ENCODE results near the gene TTLL9.

Gene TTLL9

GRCh38 chr20:31843881-31844280 is 26.6 kb upstream of the TTLL9 start:
- TF ChIP-seq POLR2AphosphoS5 (IDR thresholded peaks at IDR 0.05; ENCODE audit: low read depth, low read length) = no peak
- TF ChIP-seq PAX5 (IDR thresholded peaks at IDR 0.05; ENCODE audit: insufficient read depth, low read length, severe bottlenecking) = no peak
- no peak for TF ChIP-seq POLR2A (IDR thresholded peaks at IDR 0.05; ENCODE audit: low read depth, low read length)
- DNase-seq (ENCODE audit: insufficient read length, low spot score) (no peak), FAIRE-seq (no peak)

DNA sequence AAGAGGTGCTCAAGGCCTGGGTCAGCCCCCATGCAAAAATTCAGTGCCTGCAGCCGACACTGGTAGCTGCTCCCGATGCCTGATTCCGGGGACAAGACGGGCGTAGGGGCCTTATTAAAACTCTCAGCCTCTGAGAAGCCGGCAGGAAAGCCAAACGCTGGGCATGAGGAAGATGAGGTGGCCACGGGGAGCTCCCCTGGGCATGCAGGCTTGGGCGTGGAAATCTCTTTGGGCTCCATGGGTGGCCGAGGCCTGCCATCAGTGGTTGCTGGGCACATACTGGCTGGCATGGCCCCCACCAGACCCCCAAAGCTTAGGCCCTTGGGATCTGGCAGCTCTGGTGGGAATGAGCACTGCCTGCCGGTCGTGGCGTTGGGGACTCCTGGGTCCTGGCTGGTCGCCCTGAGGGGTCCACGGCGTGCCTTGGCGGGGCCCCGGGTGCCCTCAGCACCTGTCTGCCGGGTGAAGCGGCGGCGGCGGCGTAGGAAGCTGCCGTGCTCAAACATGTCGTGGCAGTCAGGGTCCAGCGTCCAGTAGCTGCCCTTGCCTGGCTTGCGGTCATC is 25.6 kb upstream of the TTLL9 start:
- TF ChIP-seq POU2F2 (IDR thresholded peaks at IDR 0.05; ENCODE audit: low read depth, low read length) = no peak
- no peak for TF ChIP-seq PAX5 (IDR thresholded peaks at IDR 0.05; ENCODE audit: insufficient read depth, low read length, severe bottlenecking)
- no peak for TF ChIP-seq POLR2A (IDR thresholded peaks at IDR 0.05; ENCODE audit: low read depth, low read length)
- TF ChIP-seq TAF1 (IDR thresholded peaks at IDR 0.05; ENCODE audit: low read depth, low read length) = no peak
- no peak for TF ChIP-seq POLR2AphosphoS5 (IDR thresholded peaks at IDR 0.05; ENCODE audit: low read depth, low read length)
- no peak for TF ChIP-seq SPI1 (IDR thresholded peaks at IDR 0.05; ENCODE audit: low read depth, low read length)
- DNase-seq (ENCODE audit: insufficient read length, low spot score) (no peak), FAIRE-seq (no peak)

DNA sequence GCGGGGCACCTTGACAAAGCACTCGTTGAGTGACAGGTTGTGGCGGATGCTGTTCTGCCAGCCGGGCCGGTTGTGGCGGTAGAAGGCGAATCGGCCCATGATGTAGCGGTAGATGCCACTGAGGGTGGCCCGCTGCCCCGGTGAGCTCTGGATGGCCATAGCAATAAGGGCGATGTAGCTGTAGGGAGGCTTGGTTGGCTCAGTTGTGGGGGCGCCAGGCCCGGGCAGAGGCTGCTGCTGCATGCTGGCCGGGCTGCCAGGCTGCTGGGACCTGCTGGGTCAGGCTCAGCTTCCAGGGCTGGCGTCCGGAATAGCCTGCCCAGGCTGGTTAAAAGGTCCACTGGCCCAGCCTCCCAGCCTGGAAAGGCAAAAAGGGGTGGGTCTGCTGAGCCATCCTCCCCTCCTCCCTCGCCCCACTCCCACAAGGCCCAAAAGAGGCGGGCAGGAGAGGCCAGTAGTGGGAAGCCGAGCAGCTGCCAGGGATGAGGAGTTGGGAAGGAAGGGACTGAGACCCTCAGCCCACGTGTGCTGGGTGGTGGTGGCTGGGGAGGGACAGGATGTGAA is 25.1 kb upstream of the TTLL9 start, which contains the start of gene FOXS1:
FOXS1 (minus strand) TSS at position 305 of the 564 bp plus-strand sequence; CDS start at position 243, 62 bp downstream.
- DNase-seq (ENCODE audit: insufficient read length, low spot score) = no peak
- no peak for TF ChIP-seq POLR2A (IDR thresholded peaks at IDR 0.05; ENCODE audit: low read depth, low read length)
- TF ChIP-seq POU2F2 (IDR thresholded peaks at IDR 0.05; ENCODE audit: low read depth, low read length) = no peak
- TF ChIP-seq SPI1 (IDR thresholded peaks at IDR 0.05; ENCODE audit: low read depth, low read length) = no peak
- TF ChIP-seq TAF1 (IDR thresholded peaks at IDR 0.05; ENCODE audit: low read depth, low read length) = no peak
- TF ChIP-seq PAX5 (IDR thresholded peaks at IDR 0.05; ENCODE audit: insufficient read depth, low read length, severe bottlenecking) = no peak
- TF ChIP-seq POLR2AphosphoS5 (IDR thresholded peaks at IDR 0.05; ENCODE audit: low read depth, low read length) = no peak
- no peak for FAIRE-seq

DNA sequence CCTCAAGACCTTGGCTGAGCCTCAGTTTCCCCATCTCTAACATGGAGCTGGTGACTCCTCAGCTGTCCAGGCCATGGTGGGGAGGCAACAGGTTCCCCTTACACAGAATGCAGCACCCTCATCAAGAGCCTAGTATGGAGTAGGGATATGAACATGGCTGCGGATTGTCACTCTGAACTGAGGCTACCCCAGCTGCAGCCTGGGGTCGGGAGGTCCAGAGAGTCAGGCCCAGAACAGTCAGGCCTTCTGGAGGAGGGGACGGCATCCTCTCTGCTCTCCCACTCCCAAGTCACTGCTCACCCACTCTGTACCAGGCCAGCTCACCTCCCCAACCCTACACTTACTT is 23.7 kb upstream of the TTLL9 start:
- TF ChIP-seq SPI1 (IDR thresholded peaks at IDR 0.05; ENCODE audit: low read depth, low read length) (no peak), POLR2AphosphoS5 (IDR thresholded peaks at IDR 0.05; ENCODE audit: low read depth, low read length) (no peak), TAF1 (IDR thresholded peaks at IDR 0.05; ENCODE audit: low read depth, low read length) (no peak), POU2F2 (IDR thresholded peaks at IDR 0.05; ENCODE audit: low read depth, low read length) (no peak), PAX5 (IDR thresholded peaks at IDR 0.05; ENCODE audit: insufficient read depth, low read length, severe bottlenecking) (no peak)
- DNase-seq (ENCODE audit: insufficient read length, low spot score) = no peak
- no peak for FAIRE-seq

- no peak for DNase-seq (ENCODE audit: insufficient read length, low spot score)
- FAIRE-seq = no peak
- TF ChIP-seq TAF1 (IDR thresholded peaks at IDR 0.05; ENCODE audit: low read depth, low read length) (no peak), PAX5 (IDR thresholded peaks at IDR 0.05; ENCODE audit: insufficient read depth, low read length, severe bottlenecking) (no peak), POU2F2 (IDR thresholded peaks at IDR 0.05; ENCODE audit: low read depth, low read length) (no peak), POLR2AphosphoS5 (IDR thresholded peaks at IDR 0.05; ENCODE audit: low read depth, low read length) (no peak), POLR2A (IDR thresholded peaks at IDR 0.05; ENCODE audit: low read depth, low read length) (no peak)
Measured at GRCh38 chr20:31848088-31848999, 22.1 kb upstream of the TTLL9 start.

DNA sequence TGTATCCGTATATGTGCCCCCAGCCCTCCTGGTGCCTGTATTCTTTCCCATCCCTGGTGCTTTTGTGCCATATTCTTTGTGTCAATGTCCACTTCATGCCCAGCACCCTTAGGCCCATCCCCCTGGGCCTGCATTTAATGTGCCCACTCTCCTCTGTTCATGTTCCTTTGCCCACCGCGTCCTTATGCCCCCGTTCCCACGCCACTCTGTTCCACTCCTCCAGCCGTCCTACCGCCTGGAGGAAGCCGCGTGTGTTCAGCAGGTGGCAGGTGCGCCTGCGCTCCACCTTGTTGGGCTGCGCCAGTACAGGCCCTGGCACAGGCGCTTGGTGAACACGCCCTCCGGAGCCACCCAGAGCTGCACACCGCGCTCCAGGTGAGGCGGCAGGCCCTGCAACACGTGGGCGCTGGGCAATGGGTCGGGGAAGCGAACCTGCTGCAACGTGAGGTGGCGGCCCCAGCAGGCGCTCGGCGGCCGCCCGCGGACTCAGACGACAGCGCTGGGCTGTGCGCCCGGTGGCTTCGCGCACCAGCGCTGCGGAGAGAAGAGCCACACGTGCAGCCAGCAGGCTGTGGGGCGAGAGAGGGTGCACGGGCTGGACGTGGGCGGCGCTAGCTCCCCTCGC is 21.0 kb upstream of the TTLL9 start:
- DNase-seq (ENCODE audit: insufficient read length, low spot score) (no peak), FAIRE-seq (no peak)
- TF ChIP-seq PAX5 (IDR thresholded peaks at IDR 0.05; ENCODE audit: insufficient read depth, low read length, severe bottlenecking) = no peak
- no peak for TF ChIP-seq POU2F2 (IDR thresholded peaks at IDR 0.05; ENCODE audit: low read depth, low read length)
- TF ChIP-seq POLR2A (IDR thresholded peaks at IDR 0.05; ENCODE audit: low read depth, low read length) = no peak
- TF ChIP-seq TAF1 (IDR thresholded peaks at IDR 0.05; ENCODE audit: low read depth, low read length) = no peak
- no peak for TF ChIP-seq SPI1 (IDR thresholded peaks at IDR 0.05; ENCODE audit: low read depth, low read length)

DNA sequence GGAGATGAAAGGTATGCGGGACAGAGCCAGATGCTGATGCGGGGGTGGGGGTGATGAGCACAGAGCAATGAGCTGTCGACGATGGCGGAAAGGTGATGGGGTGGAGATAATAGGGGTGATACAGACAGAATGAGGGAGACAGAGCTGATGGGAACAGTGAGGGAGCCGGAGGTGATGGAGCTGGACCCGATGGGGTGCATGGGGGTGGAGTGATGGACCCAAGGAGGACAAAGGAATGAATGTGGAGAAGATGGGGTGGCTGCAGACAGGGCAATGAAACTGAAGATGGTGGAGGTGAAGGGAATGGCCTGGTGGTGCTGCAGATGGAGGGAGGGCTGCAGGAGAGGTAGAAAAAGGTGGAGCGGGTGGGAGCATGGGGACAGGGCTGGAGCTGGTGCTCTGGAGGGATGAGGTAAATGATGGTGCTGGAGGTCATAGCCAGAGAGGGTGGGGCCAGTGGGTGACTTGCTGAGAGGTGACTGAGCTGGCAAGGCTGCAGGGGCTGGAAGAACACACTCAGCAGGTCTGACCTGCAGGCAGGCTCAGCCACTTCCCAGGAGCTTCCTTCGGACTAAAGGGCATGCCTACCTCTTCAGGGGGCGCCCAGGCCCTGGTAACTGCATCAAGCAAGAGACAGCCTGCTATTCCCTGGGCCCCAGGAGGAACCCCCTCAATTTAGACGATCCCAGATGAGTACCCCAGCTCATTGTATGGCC is 19.0 kb upstream of the TTLL9 start:
- FAIRE-seq (no peak), DNase-seq (ENCODE audit: insufficient read length, low spot score) (no peak)
- TF ChIP-seq POLR2A (IDR thresholded peaks at IDR 0.05; ENCODE audit: low read depth, low read length) = no peak
- TF ChIP-seq POU2F2 (IDR thresholded peaks at IDR 0.05; ENCODE audit: low read depth, low read length) = no peak
- no peak for TF ChIP-seq SPI1 (IDR thresholded peaks at IDR 0.05; ENCODE audit: low read depth, low read length)
- no peak for TF ChIP-seq PAX5 (IDR thresholded peaks at IDR 0.05; ENCODE audit: insufficient read depth, low read length, severe bottlenecking)
- no peak for TF ChIP-seq TAF1 (IDR thresholded peaks at IDR 0.05; ENCODE audit: low read depth, low read length)
- no peak for TF ChIP-seq POLR2AphosphoS5 (IDR thresholded peaks at IDR 0.05; ENCODE audit: low read depth, low read length)

DNA sequence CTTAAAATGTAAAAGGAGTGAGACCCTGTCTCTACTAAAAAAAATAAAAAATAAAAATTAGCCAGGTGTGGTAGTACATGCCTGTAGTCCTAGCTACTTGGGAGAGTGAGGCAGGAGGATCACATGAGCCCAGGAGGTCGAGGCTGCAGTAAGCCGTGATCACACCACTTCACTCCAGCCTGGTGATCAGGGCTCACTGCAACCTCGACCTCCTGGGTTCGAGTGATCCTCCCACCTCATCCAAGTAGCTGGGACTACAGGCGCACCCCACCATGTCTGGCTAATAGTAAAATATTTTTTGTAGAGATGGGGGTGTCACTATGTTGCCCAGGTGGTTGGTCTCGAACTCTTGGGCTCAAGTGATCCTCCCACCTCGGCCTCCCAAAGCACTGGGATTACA is 17.0 kb upstream of the TTLL9 start:
- DNase-seq (ENCODE audit: insufficient read length, low spot score) = no peak

More for the DNA sequence above, 17.0 kb upstream of the TTLL9 start:
- no peak for FAIRE-seq
- TF ChIP-seq POLR2A (IDR thresholded peaks at IDR 0.05; ENCODE audit: low read depth, low read length) (no peak), SPI1 (IDR thresholded peaks at IDR 0.05; ENCODE audit: low read depth, low read length) (no peak), POU2F2 (IDR thresholded peaks at IDR 0.05; ENCODE audit: low read depth, low read length) (no peak), PAX5 (IDR thresholded peaks at IDR 0.05; ENCODE audit: insufficient read depth, low read length, severe bottlenecking) (no peak), POLR2AphosphoS5 (IDR thresholded peaks at IDR 0.05; ENCODE audit: low read depth, low read length) (no peak), TAF1 (IDR thresholded peaks at IDR 0.05; ENCODE audit: low read depth, low read length) (no peak)
